GM06990 (cell line): ENCODE results near the gene TRAP1.

Source experiments
- DNase-seq: peaks from one replicate; pipeline ENCODE4 v3.0.0-alpha.2; 2011; ENCODE audit not compliant: insufficient read length; ENCODE audit errors: extremely low read depth
- H3K27me3 ChIP-seq: replicated peaks from 2 replicates; pipeline ENCODE4 v1.6.0; 2011; ENCODE audit warnings: low read length; ENCODE audit not compliant: control insufficient read depth, insufficient read depth
- H3K36me3 ChIP-seq: 2 replicates; pipeline ENCODE4 v1.5.1; 2011; ENCODE audit warnings: low read length; ENCODE audit not compliant: control insufficient read depth, insufficient read depth
- H3K4me3 ChIP-seq: replicated peaks from 2 replicates; pipeline ENCODE4 v1.5.1; 2011; ENCODE audit warnings: low read depth, mild to moderate bottlenecking, control low read depth, low read length
- TF ChIP-seq, protein P1 (sequence below): IDR thresholded peaks from 2 replicates; pipeline ENCODE4 v1.5.1; 2011; ENCODE audit warnings: low read length, control low read depth, mild to moderate bottlenecking, inconsistent platforms; ENCODE audit not compliant: insufficient read depth, poor library complexity, severe bottlenecking

The TRAP1 gene

DNA sequence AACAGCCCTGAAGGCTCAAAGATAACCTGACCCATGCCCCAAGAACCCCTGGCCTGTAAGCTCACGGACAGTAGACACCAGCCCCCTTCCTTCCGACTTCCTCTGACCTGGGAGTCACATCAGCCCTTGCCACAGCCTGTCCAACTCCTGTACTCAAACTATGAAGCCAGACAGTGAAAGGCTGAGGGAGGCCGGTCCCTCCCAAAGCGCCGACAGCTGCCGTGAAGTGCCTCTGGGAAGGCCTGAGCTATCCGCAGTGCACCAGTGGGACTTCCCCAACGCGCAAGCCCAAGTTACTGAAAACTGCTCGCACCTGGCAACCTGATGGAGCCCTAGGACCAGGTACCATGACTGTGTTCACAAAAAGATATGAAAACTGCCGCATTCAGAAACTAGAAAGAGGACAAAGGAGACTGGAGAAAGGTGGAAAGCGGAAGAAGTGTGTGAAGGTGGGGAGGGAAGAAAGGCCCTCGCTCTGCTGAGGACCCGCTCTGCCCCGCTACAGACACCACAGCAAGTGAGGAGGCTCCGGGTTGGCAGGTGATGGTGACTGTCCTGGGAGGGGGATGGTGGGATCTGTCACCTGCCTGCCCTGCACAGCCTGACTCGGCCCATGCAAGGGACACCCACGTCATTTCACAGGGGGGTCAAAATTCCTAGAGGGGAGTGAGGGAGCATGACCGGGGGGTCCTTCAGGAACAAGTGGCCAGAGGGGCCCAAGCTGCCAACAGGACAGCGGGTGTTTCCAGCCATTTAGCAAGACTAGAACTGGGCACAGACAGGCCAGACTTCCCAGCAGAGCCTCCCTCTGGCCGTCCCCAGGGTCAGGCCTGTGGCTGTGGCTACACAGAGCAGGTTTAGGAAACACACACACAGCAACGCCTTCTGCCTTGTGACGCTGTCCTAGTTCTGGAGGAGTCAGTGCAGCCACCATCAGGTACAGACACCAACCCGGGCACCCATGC is 13.1 kb upstream of the TRAP1 start:
- DNase-seq = no peak
- Histone ChIP-seq H3K27me3 (no peaks in the 10 kb centered on the region), H3K4me3 (no peak overlapping the region), H3K36me3 (peaks cover 46% of the 10 kb centered on the region)
- TF ChIP-seq, protein P1, sequence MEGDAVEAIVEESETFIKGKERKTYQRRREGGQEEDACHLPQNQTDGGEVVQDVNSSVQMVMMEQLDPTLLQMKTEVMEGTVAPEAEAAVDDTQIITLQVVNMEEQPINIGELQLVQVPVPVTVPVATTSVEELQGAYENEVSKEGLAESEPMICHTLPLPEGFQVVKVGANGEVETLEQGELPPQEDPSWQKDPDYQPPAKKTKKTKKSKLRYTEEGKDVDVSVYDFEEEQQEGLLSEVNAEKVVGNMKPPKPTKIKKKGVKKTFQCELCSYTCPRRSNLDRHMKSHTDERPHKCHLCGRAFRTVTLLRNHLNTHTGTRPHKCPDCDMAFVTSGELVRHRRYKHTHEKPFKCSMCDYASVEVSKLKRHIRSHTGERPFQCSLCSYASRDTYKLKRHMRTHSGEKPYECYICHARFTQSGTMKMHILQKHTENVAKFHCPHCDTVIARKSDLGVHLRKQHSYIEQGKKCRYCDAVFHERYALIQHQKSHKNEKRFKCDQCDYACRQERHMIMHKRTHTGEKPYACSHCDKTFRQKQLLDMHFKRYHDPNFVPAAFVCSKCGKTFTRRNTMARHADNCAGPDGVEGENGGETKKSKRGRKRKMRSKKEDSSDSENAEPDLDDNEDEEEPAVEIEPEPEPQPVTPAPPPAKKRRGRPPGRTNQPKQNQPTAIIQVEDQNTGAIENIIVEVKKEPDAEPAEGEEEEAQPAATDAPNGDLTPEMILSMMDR = no peak

DNA sequence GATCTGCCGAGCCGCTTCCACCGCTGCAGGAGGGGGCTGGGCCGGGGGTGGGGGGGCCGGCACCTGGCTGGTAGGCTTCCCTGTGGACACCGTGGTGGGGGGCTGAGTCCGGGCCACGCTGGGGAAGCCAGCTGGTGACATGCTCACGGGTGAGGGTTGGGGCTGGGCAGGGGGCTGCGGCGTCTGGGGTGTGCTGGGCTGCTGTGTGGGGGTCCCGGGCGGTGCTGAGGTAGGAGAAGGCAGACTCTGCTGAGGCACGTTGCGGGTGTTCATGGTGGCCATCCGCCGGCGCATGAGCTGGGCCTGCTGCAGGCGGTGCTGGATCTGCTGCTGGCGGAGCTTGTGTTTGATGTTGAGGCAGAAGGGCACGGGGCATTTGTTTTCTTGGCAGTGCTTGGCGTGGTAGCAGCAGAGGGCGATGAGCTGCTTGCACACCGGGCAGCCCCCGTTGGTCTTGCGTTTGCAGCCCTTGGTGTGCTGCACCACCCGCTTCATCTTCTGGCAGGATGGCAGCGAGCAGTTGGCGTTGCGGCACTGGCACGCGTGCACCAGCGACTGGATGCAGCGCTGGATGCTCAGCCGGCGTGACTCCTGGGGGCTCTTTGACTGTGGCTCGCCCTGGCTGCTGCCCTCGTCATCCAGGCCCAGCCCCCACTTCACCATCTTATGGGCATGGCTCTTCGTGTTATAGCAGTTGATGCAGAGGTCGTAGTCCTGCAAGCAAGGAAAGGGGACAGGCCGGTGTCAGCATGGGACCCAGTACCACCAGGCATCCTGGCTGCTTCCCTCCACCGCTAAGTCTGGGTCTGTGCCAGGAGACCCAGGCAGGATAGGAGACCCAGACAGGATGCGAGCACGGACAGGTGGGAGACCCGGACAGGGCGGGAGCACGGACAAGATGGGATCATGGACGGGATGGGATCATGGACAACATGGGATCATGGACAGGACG is 12.1 kb upstream of the TRAP1 start:
- TF ChIP-seq, protein P1 = no peak
- H3K36me3 ChIP-seq = peaks cover 44% of the 10 kb centered on the region

DNA sequence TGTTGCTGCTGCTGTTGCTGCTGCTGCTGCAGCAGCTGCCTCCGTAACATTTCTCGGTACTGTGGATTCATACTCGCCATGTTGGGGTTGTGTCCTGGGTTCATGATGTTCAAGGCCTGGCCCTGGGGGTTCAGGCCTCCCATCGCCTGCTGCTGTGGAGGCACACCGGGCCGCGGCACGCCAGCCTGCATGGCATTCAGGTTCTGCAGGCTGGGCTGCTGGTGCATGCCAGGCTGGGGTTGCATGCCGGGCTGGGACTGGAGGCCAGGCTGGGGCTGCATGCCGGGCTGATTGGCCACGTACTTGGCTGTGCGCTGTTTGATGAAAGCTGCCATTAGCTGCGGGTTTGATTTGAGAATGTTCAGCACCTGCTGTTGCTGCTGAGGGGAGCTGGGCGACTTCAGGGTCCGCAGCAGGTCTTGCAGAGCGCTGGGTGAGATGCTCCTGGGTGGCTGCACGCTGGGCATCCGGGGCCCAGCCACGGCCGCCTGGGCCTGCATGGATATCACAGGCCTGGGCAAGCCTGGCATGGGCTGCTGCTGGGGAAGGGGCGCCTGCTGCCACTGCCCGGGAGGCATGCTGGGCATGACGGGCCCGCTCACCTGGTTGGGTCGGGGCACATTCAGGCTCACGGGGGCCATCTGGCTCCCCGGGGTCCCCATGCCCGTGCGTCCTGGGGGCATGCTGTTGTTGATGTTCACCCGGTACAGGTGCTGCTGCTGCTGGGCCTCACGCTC is 11.3 kb upstream of the TRAP1 start:
- H3K4me3 ChIP-seq = no peak overlapping the region
- peaks cover 40% of the 10 kb centered on the region for H3K36me3 ChIP-seq
- no peak for DNase-seq
- H3K27me3 ChIP-seq = no peaks in the 10 kb centered on the region
- TF ChIP-seq, protein P1 = no peak

More for the DNA sequence above, 12.1 kb upstream of the TRAP1 start:
- DNase-seq = no peak
- H3K27me3 ChIP-seq = no peaks in the 10 kb centered on the region
- H3K4me3 ChIP-seq = no peak overlapping the region

DNA sequence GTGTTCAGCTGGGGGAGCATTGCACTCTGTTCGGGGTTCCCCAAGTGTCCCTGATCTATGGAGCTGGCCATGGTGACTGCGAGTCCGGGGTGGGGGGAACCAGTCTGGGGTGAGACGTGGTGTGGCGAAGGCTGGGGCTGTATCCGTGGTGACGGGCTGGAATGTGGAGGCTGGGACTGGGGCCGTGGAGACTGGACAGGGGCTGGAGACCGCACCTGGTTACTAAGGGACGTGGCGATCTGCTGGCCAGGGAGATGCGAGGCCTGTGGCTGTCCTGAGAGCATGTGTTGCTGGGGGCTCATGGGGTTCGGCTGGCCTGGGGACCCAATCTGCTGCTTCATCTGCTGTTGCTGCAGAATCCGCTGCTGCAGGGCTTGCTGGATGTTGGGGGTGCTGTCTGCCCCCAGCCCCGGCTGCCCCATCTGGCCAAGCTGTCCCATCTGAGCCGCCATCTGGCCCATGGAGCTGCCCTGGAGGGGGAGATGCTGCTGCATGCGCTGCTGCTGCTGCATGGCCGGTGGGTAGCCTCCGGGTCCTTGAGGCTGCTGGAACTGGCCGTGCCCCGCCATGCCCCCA is 10.6 kb upstream of the TRAP1 start:
- Histone ChIP-seq H3K4me3 (no peak overlapping the region), H3K27me3 (no peaks in the 10 kb centered on the region), H3K36me3 (peaks cover 38% of the 10 kb centered on the region)
- TF ChIP-seq, protein P1 = no peak
- no peak for DNase-seq
